GM18951 (cell line): ENCODE results near the gene MPC1L.

Source experiments
- POLR2A ChIP-seq: IDR thresholded peaks from 4 replicates; pipeline ENCODE4 v1.6.1; 2011; ENCODE audit warnings: mild to moderate bottlenecking; ENCODE audit not compliant: insufficient read length, insufficient read depth; ENCODE audit errors: extremely low read depth
- in situ Hi-C: fragments of 300-500 bp; cut with MboI; formaldehyde crosslinking; loops from one replicate; pipeline ENCODE4 v1.12.0; 2022; ENCODE audit warnings: low sequenced_read_pairs, mixed read lengths, inconsistent platforms; ENCODE audit not compliant: unreplicated experiment

MPC1L gene

DNA sequence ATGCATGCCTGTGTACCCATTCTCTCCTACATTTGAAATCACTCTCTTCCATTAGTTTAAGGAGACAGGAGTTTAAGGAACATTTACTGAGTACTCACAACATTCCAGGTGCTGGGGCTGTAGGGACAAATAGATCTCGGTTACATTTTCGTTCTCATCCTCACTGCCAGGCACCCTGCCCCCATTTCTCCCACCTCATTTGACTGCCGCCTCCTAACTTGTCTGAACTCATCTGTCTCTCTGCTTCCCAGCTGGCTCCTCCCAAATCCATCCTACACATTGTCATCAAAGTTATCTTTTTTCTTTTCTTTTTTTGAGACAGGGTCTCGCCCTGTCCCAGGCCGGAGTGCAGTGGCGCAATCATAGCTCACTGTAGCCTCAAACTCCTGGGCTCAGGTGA is 19.8 kb upstream of the MPC1L start:
- no peak for TF ChIP-seq POLR2A
- in situ Hi-C loops = no loop called here

DNA sequence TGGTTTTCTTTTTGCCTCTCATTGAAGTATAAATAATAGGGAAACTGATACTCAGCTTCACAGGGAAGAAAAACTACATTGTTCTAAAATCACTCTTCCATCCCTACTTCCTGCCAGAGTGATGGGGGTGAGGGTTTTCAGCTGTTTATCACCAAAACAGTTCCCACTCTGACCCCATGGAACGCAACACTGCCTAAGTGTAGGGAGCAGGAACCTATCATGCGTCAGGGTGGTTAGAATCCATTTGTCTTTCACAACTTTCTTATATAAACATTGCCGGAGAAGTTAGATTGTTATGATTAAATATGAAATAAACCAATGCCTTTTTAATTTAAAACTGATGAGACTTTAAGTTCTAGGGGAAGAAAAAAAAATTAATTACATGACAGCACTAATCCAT is 15.8 kb upstream of the MPC1L start:
- in situ Hi-C loops = no loop called here
- no peak for TF ChIP-seq POLR2A

DNA sequence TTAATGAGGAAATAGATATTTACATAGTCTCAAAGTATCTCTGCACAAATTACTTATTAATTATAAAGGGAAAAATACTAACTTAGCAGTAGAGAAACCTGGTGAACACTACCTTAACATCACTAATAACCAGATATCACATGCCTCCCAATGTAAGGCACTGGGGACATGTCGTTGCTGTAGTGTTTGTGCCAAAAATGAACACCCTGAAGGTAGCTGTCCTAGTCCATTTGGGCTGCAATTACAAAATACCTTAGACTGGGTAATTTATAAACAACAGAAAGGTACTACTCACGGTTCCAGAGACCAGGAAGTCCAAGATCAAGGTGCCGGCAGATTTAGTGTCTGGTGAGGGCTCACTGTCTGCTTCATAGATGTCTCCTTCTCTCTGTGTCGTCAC is 10.7 kb upstream of the MPC1L start:
- in situ Hi-C loops = no loop called here
- no peak for TF ChIP-seq POLR2A

DNA sequence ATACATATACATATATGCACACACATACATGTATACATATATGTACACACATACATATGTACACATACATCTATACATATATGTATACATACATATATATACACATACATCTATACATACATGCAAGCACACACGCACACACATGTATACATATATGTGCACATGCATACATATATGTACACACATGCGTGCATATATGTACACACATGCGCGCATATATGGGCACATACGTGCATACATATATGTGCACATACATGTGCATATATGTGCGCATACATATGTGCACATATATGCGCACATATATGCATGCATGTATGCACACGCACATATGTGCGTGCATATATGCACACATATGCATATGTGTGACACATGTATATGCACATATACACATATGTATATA is 7.3 kb upstream of the MPC1L start:
- in situ Hi-C loops = no loop called here
- no peak for TF ChIP-seq POLR2A

DNA sequence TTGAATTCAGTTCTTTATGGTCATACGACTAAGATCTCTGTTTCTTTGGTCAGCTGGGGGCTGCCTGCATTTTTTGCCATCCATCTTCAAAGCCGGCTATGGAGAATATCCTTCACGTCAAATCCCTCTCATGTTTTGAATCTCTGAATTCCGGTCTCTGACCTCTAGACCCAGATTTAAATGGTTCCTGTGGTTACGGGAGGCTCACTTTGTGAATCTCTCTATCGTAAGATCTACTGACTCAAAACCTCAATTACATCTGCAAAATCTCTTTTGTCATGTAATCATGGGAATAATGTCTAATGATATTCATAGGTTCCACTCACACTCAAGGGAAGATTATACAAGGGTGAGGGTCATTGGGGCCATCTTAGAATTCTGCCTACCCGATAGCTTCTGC is 5.7 kb upstream of the MPC1L start:
- in situ Hi-C loops = no loop called here
- TF ChIP-seq POLR2A = no peak

DNA sequence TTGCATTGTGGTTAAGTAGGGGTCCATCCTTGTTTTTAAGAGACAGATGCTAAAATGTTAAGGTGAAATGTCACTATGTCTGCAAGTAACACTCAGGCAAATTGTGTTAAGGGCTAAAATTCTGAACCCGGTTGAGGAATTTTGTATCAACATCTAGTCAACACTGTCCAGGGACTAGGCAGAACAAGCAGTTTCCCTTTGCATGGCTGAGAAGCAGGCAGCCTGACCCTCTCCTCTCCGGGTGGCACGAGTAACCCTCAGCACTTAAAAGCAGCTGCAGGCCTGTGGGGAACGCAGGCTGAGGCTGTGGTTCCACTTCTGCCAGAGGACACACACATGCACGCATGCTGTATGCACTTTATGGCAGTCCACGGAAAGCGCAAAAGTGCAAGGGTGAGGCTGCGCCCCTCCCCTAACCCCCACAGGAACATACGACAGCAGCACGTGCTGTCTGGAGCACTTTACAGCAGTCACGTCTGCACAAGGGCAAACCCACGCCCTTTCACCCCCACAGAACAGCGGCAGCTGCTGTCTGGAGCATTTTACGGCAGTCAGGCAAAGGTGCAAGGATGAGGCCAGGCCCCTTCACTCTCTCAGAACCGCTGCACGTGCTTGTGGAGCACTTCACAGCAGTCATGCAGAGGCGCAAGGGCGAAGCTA is 619 bp upstream of the MPC1L start:
- TF ChIP-seq POLR2A = no peak
- in situ Hi-C loops = no loop called here

DNA sequence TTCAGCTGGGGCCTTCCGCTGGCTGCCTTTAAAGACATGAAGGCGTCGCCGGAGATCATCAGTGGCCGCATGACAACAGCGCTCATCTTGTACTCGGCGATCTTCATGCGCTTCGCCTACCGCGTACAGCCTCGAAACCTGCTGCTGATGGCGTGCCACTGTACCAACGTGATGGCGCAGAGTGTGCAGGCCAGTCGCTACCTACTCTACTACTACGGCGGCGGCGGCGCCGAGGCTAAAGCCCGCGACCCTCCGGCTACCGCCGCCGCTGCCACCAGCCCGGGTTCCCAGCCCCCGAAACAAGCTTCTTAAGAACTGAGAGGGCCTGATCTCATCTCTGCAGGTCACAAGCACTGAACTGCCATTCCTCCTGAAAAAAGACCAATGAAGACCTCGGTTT is 437 bp downstream of the MPC1L start:
- no peak for TF ChIP-seq POLR2A
- in situ Hi-C loops = no loop called here

DNA sequence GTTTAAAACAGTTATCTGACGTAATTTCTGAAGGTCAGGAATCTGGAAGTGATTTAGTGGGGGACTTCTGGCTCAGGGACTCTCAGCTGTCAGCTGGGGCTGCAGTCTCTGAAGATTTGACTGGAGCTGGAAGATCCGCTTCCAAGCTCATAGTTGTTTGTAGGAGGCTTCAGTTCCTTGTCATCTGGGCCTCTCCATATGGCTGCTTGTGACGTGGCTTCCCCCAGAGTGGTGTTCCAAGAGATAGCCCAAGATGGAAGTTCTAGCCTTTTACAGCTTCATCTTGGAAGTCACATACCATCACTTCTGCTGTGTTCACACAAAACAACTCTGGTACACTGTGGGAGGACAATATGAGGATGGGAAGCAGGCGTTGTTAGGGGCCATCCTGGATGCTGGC is 2.1 kb downstream of the MPC1L start:
- TF ChIP-seq POLR2A = no peak
- in situ Hi-C loops = no loop called here

DNA sequence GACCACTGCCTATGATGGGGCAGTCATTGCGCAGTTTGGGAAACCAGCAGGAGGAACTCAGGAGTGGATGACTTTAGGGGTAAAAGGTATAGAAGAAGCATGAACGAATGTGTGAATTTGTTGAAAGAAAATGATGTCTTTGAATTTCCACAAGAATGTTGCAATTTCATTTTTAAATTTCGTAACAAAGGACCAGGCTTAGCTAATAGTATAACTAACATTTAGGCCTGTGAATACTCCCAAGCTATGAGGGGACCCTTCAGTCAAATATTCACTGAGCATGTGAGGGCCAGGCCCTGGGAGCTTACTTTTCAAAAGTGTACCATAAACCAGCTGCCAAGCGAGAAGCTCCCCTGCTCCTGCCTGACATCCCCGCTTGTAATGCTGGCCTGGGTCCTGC is 5.3 kb downstream of the MPC1L start:
- in situ Hi-C loops = no loop called here

DNA sequence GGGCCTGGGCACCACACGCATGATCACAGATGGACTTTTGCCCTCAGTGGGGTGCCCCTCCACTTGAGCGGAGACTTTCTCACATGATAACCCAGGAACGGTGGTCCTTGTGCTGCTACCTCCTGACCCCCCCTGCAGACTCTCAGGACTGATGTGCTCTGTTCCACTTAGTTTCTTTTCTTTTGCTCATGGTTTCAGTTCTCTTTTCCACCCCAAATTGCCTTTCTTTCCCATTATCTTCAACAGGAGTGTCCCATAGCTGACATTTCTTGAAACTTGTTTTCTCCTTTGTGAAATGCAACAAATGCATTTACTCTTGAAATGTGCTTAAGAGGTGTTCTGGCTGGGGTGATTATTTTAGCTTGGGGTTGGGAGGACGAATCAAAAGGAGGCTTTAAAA is 9.0 kb downstream of the MPC1L start:
- no peak for TF ChIP-seq POLR2A
- in situ Hi-C loops = no loop called here

More for the DNA sequence above, 5.3 kb downstream of the MPC1L start:
- TF ChIP-seq POLR2A = no peak

DNA sequence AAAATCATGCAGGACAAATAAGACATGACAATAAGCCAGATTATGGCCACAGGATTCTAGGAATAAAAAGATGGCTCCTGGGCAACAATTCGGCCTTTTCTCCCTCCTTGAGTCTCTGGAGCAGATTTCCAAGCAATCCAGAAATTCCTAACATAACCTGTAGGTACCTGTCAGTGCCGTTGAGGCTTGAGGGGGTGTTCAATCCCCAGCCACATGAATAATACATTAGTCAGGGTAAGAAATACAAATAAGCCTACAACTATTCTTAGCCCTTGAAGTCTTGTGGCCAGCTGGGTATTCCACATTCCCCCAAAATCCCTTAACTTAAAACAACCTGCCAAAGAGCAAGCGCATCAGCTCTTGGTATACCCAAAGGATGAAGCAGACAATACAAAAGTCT is 14.5 kb downstream of the MPC1L start:
- TF ChIP-seq POLR2A = no peak
- in situ Hi-C loops = no loop called here

DNA sequence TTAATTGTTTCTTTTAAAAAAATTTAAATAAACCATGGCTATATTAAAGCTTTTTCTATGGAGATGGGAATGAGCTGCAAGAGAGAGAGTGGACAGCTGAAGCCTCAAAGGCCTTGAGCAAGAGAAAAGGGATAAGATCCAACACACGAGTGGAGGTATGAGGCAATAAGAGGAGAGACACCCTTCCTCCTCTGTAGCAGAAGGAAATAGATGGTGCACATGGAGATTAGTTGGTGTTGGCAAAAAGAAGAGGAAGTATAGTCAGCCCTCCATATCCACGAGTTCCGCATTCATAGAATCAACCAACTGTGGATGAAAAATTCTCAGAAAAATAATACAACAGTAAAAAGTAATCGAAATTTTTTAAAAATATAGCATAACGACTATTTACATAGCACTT is 20.9 kb downstream of the MPC1L start:
- TF ChIP-seq POLR2A = no peak
- in situ Hi-C loops = loop anchor here (10.0 kb wide), 1 partner anchor 839 kb away; no protein-coding TSS in a partner anchor

DNA sequence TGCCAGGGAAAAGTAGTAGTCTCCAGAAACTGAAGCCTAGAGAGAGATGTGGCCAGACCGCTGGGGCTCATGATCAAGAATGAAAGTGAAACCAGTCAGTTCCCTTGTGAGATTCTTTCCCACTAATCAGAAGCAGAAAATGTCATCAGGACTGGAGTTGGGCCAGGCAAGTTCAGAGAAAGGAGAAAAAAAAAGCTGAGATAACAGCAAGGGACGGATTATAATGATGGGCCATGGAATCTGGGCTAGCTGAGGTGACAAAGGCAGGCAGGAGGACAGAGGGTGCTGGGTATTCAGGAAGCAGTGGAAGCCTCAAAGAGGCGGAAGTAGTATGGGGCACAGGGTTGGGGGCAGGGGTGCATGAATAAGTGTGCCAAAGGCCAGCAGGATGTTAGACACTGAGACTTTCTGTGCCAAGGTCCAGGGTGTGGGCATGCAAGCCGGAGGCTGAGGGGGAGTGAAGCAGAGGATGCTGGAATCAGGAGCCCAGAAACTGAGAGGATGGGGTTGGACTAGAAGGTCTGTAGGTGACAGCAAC is 21.7 kb downstream of the MPC1L start:
- in situ Hi-C loops = loop anchor here (10.0 kb wide), 1 partner anchor 840 kb away; no protein-coding TSS in a partner anchor
- TF ChIP-seq POLR2A = peak; percentile 38

DNA sequence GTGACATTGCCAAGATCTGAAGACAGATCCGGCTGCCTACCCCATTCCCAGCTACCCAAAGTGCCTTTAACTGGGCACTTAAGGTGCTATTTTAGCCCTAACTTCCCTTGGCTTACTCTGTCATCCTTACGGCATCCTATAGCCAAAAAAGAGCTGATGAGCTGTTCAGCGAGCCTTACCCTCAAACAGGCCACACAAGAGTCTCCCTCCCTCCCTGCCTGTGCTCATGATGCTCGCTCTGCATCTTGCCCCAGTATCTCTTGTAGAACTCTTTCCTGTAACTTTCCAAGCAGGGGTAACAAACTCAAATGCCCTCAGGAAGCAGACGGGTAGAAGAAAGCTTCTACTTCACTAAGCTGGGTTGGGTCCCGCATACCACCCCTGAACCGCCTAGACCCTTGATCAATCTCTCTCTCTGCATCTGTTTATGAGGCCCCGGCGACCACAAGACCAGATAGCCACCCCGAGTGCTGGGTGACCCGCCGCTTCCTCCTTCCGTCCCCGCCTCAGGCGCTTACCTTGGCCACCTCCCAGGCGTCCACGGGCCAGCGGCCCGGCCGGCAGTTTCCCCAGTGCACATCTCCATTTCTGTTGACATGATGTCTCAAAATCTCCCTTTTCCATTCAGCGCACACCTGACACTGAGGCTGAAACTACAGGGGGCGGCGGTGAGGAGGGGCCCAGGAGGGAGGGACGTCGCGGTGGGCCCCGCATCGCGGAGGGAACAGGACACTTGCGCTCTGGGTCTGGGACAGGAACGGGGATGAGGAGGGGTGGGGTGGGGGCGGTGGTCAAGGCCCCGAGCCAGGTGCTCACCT is 23.5 kb downstream of the MPC1L start:
- TF ChIP-seq POLR2A = no peak
- in situ Hi-C loops = loop anchor here (10.0 kb wide), 1 partner anchor 842 kb away; no protein-coding TSS in a partner anchor
